GM18867 (cell line): ENCODE results near the gene KRTAP4-9.
"Not testable (repeated sequence)": the region's sequence is repeated elsewhere in the genome, so short reads cannot be mapped to it uniquely, and the experiment has no call there.

ENCODE experiments used
- ATAC-seq: cut with Tn5 transposase; IDR thresholded peaks from one replicate; pipeline ENCODE4 v1.9.1; 2021; ENCODE audit warnings: mild to moderate bottlenecking, moderate library complexity; ENCODE audit not compliant: unreplicated experiment

KRTAP4-9 gene

GRCh38 chr17:41096055-41096454 is 9.1 kb upstream of the KRTAP4-9 start:
- ATAC-seq, result no peak

- no peak for ATAC-seq
Measured at GRCh38 chr17:41098042-41098441, 7.1 kb upstream of the KRTAP4-9 start, which contains the start of gene KRTAP4-8. KRTAP4-8 (minus strand) TSS chr17:41098142; CDS start chr17:41098084, 58 bp downstream.

- no peak for ATAC-seq
Measured at GRCh38 chr17:41098481-41098880, 6.7 kb upstream of the KRTAP4-9 start.

GRCh38 chr17:41099682-41100480 is 5.3 kb upstream of the KRTAP4-9 start:
- ATAC-seq, result not testable (repeated sequence)

GRCh38 chr17:41101586-41102259 is 3.5 kb upstream of the KRTAP4-9 start, which contains the start of gene KRTAP4-16:
KRTAP4-16 (minus strand) TSS chr17:41102209; CDS start chr17:41102209, 0 bp downstream.
- no peak for ATAC-seq

- no peak for ATAC-seq
Measured at GRCh38 chr17:41103896-41104295, 1.3 kb upstream of the KRTAP4-9 start.

- not testable (repeated sequence) for ATAC-seq
Measured at GRCh38 chr17:41104386-41105038, 677 bp upstream of the KRTAP4-9 start.

- ATAC-seq, result no peak
Measured at GRCh38 chr17:41107941-41108450, 2.8 kb downstream of the KRTAP4-9 start.

GRCh38 chr17:41108728-41109386 is 3.7 kb downstream of the KRTAP4-9 start:
- ATAC-seq, result not testable (repeated sequence)

GRCh38 chr17:41111151-41111885 is 6.1 kb downstream of the KRTAP4-9 start:
- ATAC-seq, result no peak

GRCh38 chr17:41116297-41116696 is 11.1 kb downstream of the KRTAP4-9 start:
- ATAC-seq, result no peak

- not testable (repeated sequence) for ATAC-seq
Measured at GRCh38 chr17:41117846-41118386, 12.7 kb downstream of the KRTAP4-9 start, which contains the start of gene KRTAP4-11. KRTAP4-11 (minus strand) TSS chr17:41118373; CDS start chr17:41118315, 58 bp downstream.

GRCh38 chr17:41118721-41119120 is 13.5 kb downstream of the KRTAP4-9 start:
- no peak for ATAC-seq

- not testable (repeated sequence) for ATAC-seq
Measured at GRCh38 chr17:41119696-41120690, 14.8 kb downstream of the KRTAP4-9 start.

GRCh38 chr17:41121742-41122141 is 16.6 kb downstream of the KRTAP4-9 start:
- no peak for ATAC-seq

- not testable (repeated sequence) for ATAC-seq
Measured at GRCh38 chr17:41123292-41123990, 18.3 kb downstream of the KRTAP4-9 start.

GRCh38 chr17:41123991-41124371 is 18.8 kb downstream of the KRTAP4-9 start, which contains the start of gene KRTAP4-12:
KRTAP4-12 (minus strand) TSS chr17:41124182; CDS start chr17:41124122, 60 bp downstream.
- not testable (repeated sequence) for ATAC-seq

- no peak for ATAC-seq
Measured at GRCh38 chr17:41125064-41125463, 19.9 kb downstream of the KRTAP4-9 start.
